ENCODE data around the gene AMN. TPM values are rescaled to one million over a fixed set of nuclear protein-coding genes. Genes with fewer than 3 reads are reported as not detected.

The AMN gene
- total RNA-seq, 2 experiments from 2014 or later: 2.6 to 2.8 TPM

- Mint-ChIP-seq H3K27ac (no peak overlapping the region), H3K36me3 (ENCODE audit: low read depth) (peaks cover 26% of the 10 kb centered on the region), H3K4me3 (no peak overlapping the region), H3K9me3 (no peaks in the 10 kb centered on the region), H3K27me3 (no peaks in the 10 kb centered on the region), H3K4me1 (ENCODE audit: low read depth) (no peaks in the 10 kb centered on the region)
- no peak overlapping the region for H3K27ac ChIP-seq (ENCODE audit: low read depth in 1 of 2, low read length in 2 of 2)
- no peaks in the 10 kb centered on the region for H3K4me1 ChIP-seq (ENCODE audit: insufficient read depth, low read length)
- ChIA-PET POLR2A (no interaction called here), CTCF (no interaction called here)
- no peak overlapping the region for H3K4me3 ChIP-seq (ENCODE audit: low read length)
- DNase-seq: no peak
- no peak for TF ChIP-seq CTCF (IDR thresholded peaks at IDR 0.05)
- no peaks in the 10 kb centered on the region for H3K27me3 ChIP-seq (ENCODE audit: control insufficient read depth in 1 of 2, insufficient read depth in 2 of 2, low read length in 2 of 2)
- no peaks in the 10 kb centered on the region for H3K9me3 ChIP-seq (ENCODE audit: control insufficient read depth in 1 of 2, insufficient read depth in 1 of 2, low read length in 2 of 2)
- ATAC-seq (ENCODE audit: poor library complexity): no peak
- H3K36me3 ChIP-seq (ENCODE audit: insufficient read depth, low read length): peaks cover 54% of the 10 kb centered on the region
- intact Hi-C loops (cut with DNase I, micrococcal nuclease): no loop called here
Observed at GRCh38 chr14:102878970-102879460, 43.4 kb upstream of the AMN start.

GRCh38 chr14:102882226-102882906 is 40.1 kb upstream of the AMN start:
- no peak for TF ChIP-seq CTCF (IDR thresholded peaks at IDR 0.05)
- DNase-seq (no peak), ATAC-seq (ENCODE audit: poor library complexity) (no peak)
- POLR2A ChIA-PET: no interaction called here
- Histone ChIP-seq H3K9me3 (ENCODE audit: control insufficient read depth in 1 of 2, insufficient read depth in 1 of 2, low read length in 2 of 2) (no peaks in the 10 kb centered on the region), H3K27me3 (ENCODE audit: control insufficient read depth in 1 of 2, insufficient read depth in 2 of 2, low read length in 2 of 2) (no peaks in the 10 kb centered on the region), H3K36me3 (ENCODE audit: insufficient read depth, low read length) (peaks cover 44% of the 10 kb centered on the region), H3K27ac (ENCODE audit: low read depth in 1 of 2, low read length in 2 of 2) (no peak overlapping the region), H3K4me1 (ENCODE audit: insufficient read depth, low read length) (no peaks in the 10 kb centered on the region), H3K4me3 (ENCODE audit: low read length) (no peak overlapping the region)
- CTCF ChIA-PET: no interaction called here
- H3K4me3 Mint-ChIP-seq: no peak overlapping the region
- no peaks in the 10 kb centered on the region for H3K27me3 Mint-ChIP-seq
- peak overlapping the region; percentile 22 for H3K27ac Mint-ChIP-seq
- no peaks in the 10 kb centered on the region for H3K9me3 Mint-ChIP-seq
- intact Hi-C loops (cut with DNase I, micrococcal nuclease): no loop called here
- H3K4me1 Mint-ChIP-seq (ENCODE audit: low read depth): no peaks in the 10 kb centered on the region
- peaks cover 56% of the 10 kb centered on the region for H3K36me3 Mint-ChIP-seq (ENCODE audit: low read depth)

- intact Hi-C loops (cut with DNase I, micrococcal nuclease): no loop called here
- ChIA-PET POLR2A (no interaction called here), CTCF (no interaction called here)
- Histone ChIP-seq H3K9me3 (ENCODE audit: control insufficient read depth in 1 of 2, insufficient read depth in 1 of 2, low read length in 2 of 2) (no peaks in the 10 kb centered on the region), H3K36me3 (ENCODE audit: insufficient read depth, low read length) (peaks cover 43% of the 10 kb centered on the region), H3K27me3 (ENCODE audit: control insufficient read depth in 1 of 2, insufficient read depth in 2 of 2, low read length in 2 of 2) (no peaks in the 10 kb centered on the region), H3K4me1 (ENCODE audit: insufficient read depth, low read length) (no peaks in the 10 kb centered on the region), H3K27ac (ENCODE audit: low read depth in 1 of 2, low read length in 2 of 2) (no peak overlapping the region), H3K4me3 (ENCODE audit: low read length) (no peak overlapping the region)
- H3K9me3 Mint-ChIP-seq: no peaks in the 10 kb centered on the region
- H3K4me1 Mint-ChIP-seq (ENCODE audit: low read depth): no peaks in the 10 kb centered on the region
- ATAC-seq (ENCODE audit: poor library complexity): no peak
- H3K27me3 Mint-ChIP-seq: no peaks in the 10 kb centered on the region
- no peak overlapping the region for H3K4me3 Mint-ChIP-seq
- no peak overlapping the region for H3K27ac Mint-ChIP-seq
- no peak for TF ChIP-seq CTCF (IDR thresholded peaks at IDR 0.05)
- H3K36me3 Mint-ChIP-seq (ENCODE audit: low read depth): peaks cover 63% of the 10 kb centered on the region
- no peak for DNase-seq
Observed at GRCh38 chr14:102883089-102883541, 39.3 kb upstream of the AMN start.

Measured in CD4-positive, alpha-beta T cell (primary cell).